Parathyroid adenoma (tissue), 2 donors: Measurements from ENCODE around the gene EQTN.

Experiments
- H2AFZ ChIP-seq: fragments of 300-600 bp; sonication (generic); one replicate; pipeline ENCODE4 v1.7.0; 2017; ENCODE audit warnings: antibody characterized with exemption, mild to moderate bottlenecking
- H3K27ac ChIP-seq: fragments of 300-600 bp; sonication (generic); one replicate; pipeline ENCODE4 v1.7.0; 2017
- H3K27me3 ChIP-seq: fragments of 300-600 bp; sonication (generic); one replicate; pipeline ENCODE4 v1.7.0; 2017; ENCODE audit warnings: low read length; ENCODE audit not compliant: control insufficient read depth, insufficient read depth
- H3K36me3 ChIP-seq: fragments of 300-600 bp; sonication (generic); one replicate; pipeline ENCODE4 v1.7.0; 2017; ENCODE audit warnings: low read length; ENCODE audit not compliant: control insufficient read depth, insufficient read depth
- H3K4me1 ChIP-seq: fragments of 300-600 bp; sonication (generic); one replicate; pipeline ENCODE4 v1.7.0; 2017; ENCODE audit warnings: control low read depth
- H3K4me2 ChIP-seq: fragments of 300-600 bp; sonication (generic); one replicate; pipeline ENCODE4 v1.7.0; 2017; ENCODE audit warnings: low read length
- H3K4me3 ChIP-seq: fragments of 300-600 bp; sonication (generic); one replicate; pipeline ENCODE4 v1.7.0; 2017; ENCODE audit warnings: low read depth, low read length
- H3K79me2 ChIP-seq: fragments of 300-600 bp; sonication (generic); one replicate; pipeline ENCODE4 v1.7.0; 2017; ENCODE audit warnings: control low read depth
- H3K9ac ChIP-seq: fragments of 300-600 bp; sonication (generic); one replicate; pipeline ENCODE4 v1.7.0; 2017; ENCODE audit warnings: mild to moderate bottlenecking
- H3K9me3 ChIP-seq: fragments of 300-600 bp; sonication (generic); one replicate; pipeline ENCODE4 v1.7.0; 2017; ENCODE audit warnings: low read length; ENCODE audit not compliant: control insufficient read depth
- TF ChIP-seq, protein P1 (sequence below): fragments of 300-600 bp; sonication (generic); IDR thresholded peaks from one replicate; pipeline ENCODE4 v1.7.0; 2017; ENCODE audit warnings: antibody characterized with exemption, mild to moderate bottlenecking
- donor health status: primary hyperparathyroidism.

EQTN gene

DNA sequence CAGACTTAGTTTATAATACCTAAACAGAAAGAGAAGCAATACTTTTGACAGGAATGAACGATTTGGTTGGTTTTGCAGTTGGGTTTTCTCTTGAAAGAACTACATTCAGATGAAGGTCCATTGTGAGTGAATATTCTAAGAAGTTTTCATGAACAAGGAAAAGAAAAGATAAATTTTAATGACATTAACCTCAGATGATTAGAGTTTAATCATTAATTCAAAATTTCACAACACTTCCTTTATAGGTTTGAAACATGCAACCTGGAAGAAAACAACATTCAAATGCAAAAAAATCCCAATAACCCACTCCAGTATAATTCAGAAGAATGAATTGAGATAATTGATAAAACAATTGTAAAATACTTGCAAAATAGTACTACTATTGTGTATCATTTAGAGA is 23.8 kb downstream of the EQTN start:
- TF ChIP-seq, protein P1, sequence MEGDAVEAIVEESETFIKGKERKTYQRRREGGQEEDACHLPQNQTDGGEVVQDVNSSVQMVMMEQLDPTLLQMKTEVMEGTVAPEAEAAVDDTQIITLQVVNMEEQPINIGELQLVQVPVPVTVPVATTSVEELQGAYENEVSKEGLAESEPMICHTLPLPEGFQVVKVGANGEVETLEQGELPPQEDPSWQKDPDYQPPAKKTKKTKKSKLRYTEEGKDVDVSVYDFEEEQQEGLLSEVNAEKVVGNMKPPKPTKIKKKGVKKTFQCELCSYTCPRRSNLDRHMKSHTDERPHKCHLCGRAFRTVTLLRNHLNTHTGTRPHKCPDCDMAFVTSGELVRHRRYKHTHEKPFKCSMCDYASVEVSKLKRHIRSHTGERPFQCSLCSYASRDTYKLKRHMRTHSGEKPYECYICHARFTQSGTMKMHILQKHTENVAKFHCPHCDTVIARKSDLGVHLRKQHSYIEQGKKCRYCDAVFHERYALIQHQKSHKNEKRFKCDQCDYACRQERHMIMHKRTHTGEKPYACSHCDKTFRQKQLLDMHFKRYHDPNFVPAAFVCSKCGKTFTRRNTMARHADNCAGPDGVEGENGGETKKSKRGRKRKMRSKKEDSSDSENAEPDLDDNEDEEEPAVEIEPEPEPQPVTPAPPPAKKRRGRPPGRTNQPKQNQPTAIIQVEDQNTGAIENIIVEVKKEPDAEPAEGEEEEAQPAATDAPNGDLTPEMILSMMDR = no peak
- H3K27me3 ChIP-seq = no peaks in the 10 kb centered on the region
- no peak overlapping the region for H3K4me3 ChIP-seq
- H3K9ac ChIP-seq = no peak overlapping the region
- no peaks in the 10 kb centered on the region for H3K36me3 ChIP-seq
- no peak overlapping the region for H3K4me2 ChIP-seq
- H3K4me1 ChIP-seq = no peaks in the 10 kb centered on the region
- H2AFZ ChIP-seq = no peak overlapping the region
- no peaks in the 10 kb centered on the region for H3K79me2 ChIP-seq
- no peak overlapping the region for H3K27ac ChIP-seq
- H3K9me3 ChIP-seq = no peaks in the 10 kb centered on the region

DNA sequence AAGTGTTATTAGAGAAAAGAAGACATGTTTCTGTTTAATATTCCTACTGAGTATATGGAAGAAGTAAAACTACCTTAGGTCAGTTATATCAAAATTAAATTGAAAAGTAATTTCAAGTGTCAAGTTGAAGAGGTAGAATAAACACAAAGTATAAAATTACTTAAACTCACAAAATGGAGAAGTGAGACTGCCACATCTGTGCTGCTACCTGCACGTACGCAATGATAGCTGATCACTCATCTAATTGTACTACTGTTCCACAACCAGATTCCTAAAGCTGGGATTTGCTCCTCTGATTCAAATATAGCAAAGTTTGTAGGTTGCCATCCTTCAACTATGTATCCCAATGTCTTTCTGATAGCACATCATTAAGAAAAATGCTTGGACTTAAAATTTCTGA is 24.8 kb downstream of the EQTN start:
- Histone ChIP-seq H3K36me3 (no peaks in the 10 kb centered on the region), H3K9me3 (no peaks in the 10 kb centered on the region), H3K27ac (no peak overlapping the region), H3K4me1 (no peaks in the 10 kb centered on the region), H3K4me2 (no peak overlapping the region), H2AFZ (no peak overlapping the region), H3K9ac (no peak overlapping the region), H3K79me2 (no peaks in the 10 kb centered on the region), H3K27me3 (no peaks in the 10 kb centered on the region), H3K4me3 (no peak overlapping the region)
- TF ChIP-seq, protein P1 = no peak

DNA sequence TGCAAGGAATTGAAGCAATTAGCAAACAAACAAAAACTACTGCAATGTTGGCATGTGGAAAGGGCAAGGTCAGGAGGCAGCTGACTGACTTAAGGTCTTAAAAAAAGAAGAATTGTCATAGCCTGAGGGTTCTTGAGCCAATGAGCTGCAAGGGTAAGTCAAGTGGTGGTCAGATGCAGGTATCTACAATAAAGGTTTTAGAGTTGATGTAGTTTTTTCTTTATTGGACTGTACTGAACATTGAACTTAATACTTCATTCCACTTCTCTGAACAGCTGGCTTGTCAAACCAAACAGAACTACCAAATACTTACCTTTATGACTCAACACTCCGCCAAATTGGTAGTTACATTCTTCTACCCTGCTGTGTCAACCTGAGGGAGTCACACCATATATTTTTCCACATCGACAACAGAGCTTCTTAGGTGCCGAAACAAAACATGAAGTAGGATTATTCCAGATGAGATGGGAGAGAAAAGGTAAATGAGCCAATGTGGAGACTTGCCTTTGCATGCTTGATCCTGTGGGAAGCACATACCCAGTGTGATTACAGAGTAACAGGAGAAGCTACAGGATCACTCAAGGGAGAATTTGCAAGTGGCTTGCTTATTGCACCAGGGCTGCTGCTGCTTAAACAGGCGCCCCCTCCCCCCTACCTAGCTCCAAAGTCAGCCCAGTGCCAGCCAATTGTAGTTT is 35.3 kb downstream of the EQTN start:
- Histone ChIP-seq H3K36me3 (no peaks in the 10 kb centered on the region), H3K79me2 (no peaks in the 10 kb centered on the region), H3K4me1 (no peaks in the 10 kb centered on the region)

DNA sequence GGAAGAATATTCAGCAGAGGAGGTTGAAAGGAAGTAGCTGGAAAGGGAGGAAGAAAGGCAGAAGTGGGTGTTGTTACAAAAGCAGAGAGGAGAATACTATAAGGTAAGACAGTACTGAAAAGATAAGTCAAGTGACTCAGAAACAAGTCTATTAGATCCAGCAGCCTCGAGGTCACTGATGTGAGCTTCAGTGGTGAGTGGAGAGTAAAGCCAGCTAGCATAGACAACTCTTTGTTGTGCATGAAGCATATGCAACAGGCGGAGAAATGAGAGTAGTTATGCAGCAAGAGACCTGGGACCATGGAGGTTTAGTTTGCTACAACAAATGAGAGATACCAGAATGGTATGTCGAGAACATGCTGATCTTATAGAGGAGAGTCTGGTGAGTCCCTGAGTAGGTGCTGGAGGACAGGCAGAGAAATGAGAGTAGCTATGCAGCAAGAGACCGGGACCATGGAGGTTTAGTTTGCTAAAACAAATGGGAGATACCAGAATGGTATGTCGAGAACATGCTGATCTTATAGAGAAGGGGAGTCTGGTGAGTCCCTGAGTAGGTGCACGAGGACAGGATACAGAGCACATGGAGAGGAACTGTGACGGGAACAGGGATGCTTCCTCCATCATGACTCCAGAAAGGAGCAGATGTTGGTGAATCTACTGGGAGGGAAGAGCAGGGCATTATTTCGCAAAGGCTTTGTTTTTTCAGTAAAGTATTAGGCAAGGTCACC is 36.0 kb downstream of the EQTN start:
- Histone ChIP-seq H3K4me1 (no peaks in the 10 kb centered on the region), H3K27me3 (no peaks in the 10 kb centered on the region), H2AFZ (no peak overlapping the region), H3K4me3 (no peak overlapping the region), H3K9me3 (no peaks in the 10 kb centered on the region), H3K4me2 (no peak overlapping the region), H3K79me2 (no peaks in the 10 kb centered on the region), H3K9ac (no peak overlapping the region), H3K36me3 (no peaks in the 10 kb centered on the region), H3K27ac (no peak overlapping the region)
- TF ChIP-seq, protein P1 = no peak

More for the DNA sequence above, 35.3 kb downstream of the EQTN start:
- TF ChIP-seq, protein P1 = no peak
- no peak overlapping the region for H3K4me2 ChIP-seq
- H3K4me3 ChIP-seq = no peak overlapping the region
- H3K9ac ChIP-seq = no peak overlapping the region
- no peaks in the 10 kb centered on the region for H3K27me3 ChIP-seq
- H2AFZ ChIP-seq = no peak overlapping the region
- H3K9me3 ChIP-seq = no peaks in the 10 kb centered on the region
- no peak overlapping the region for H3K27ac ChIP-seq
